Measurements from ENCODE around the gene SLC6A16.
"Not testable (repeated sequence)": the region's sequence is repeated elsewhere in the genome, so short reads cannot be mapped to it uniquely, and the experiment has no call there.

The SLC6A16 gene

GRCh38 chr19:49331187-49331586, 6.2 kb upstream of the SLC6A16 start:
- DNase-seq (ENCODE audit: low read depth in 3 of 3): not testable (repeated sequence)

- DNase-seq (ENCODE audit: low read depth in 3 of 3): no peak
Observed at GRCh38 chr19:49328741-49329140, 3.8 kb upstream of the SLC6A16 start.

- no peak for DNase-seq (ENCODE audit: low read depth in 3 of 3)
Observed at GRCh38 chr19:49327878-49328544, 3.0 kb upstream of the SLC6A16 start.

DNA sequence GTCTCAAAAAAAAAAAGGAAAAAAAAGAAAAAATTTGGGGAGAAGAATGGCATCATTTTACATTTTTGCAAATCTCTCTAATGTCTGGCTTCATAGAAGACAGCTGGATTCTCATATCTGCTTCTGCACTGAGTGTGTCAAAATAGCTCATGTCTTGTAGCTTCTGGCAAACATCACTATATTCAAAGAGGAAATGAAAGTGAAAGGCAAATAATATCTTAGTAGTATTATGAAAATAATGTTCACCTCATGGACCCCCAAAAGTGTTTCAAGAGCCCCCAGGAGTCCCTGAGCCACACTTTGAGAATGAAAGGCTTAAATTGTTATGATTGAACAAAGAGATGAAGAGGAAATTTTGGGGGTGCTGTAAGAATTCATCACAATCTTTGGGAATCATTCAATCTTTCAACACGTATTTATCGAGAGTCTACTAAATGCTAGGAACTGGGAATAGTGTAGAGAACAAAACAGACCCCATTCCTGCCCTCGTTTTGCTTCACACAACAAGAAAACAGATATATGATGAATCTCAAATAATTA, 1.2 kb upstream of the SLC6A16 start:
- DNase-seq (ENCODE audit: low read depth in 3 of 3): no peak

GRCh38 chr19:49325756-49326155, 765 bp upstream of the SLC6A16 start:
- not testable (repeated sequence) for DNase-seq (ENCODE audit: low read depth in 3 of 3)

DNA sequence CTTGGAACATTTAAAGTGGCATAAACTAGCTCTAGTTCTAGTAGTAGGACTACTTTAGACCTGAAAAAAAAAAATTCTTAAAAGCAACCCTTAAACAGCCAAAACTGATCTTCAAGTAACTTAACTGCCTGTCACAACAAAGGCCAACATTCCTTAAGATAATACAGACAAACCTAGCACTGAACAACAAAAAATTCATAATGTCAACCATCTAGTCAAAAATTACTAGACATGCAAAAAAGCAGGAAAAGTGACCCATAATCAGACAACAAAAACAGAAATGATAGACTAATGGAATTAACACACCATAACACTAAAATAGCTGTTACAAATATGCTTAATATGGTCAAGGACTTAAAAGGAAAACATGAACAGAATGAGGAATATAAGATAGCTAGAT, 6.7 kb downstream of the SLC6A16 start:
- DNase-seq (ENCODE audit: low read depth in 3 of 3): no peak

DNA sequence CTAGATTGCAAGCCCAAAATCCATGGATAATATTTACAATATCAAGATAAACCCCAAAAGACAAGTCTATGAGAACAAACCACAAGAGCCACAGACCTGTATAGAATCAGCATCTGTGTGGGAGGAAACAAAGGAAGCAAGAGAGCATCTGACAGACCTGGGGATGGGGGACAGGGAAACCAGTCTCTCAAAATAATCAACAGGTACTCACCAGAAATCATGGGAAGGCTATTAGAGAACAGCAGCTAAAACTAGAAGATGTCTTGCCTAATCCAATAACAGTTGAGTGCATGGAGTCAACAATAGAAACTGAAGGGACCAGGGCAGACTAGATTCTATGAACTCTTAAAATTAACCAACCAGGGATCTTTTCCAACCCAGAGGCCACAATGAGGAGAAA, 8.7 kb downstream of the SLC6A16 start:
- DNase-seq (ENCODE audit: low read depth in 3 of 3): no peak

DNA sequence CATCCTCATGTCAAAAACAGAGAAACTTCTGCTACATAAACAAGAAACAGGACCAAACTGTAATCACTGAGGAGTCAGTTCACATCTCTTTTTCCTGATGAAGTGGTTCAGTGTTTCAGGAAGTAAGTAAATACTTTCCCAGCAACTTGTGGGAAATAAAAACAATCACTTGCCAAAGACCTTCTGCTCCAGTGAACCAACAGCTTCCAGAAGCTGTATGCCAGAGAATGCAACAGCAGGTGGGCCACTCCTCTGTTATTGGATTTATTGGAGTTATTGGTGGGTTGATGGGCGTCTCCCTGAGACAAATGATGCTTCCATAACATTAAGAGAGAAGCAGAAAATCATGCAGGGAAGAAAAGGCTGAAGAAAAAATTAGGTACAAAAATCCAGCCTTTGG, 9.9 kb downstream of the SLC6A16 start:
- DNase-seq (ENCODE audit: low read depth in 3 of 3): no peak

GRCh38 chr19:49309087-49309486, 15.9 kb downstream of the SLC6A16 start:
- DNase-seq (ENCODE audit: low read depth in 3 of 3): no peak

DNA sequence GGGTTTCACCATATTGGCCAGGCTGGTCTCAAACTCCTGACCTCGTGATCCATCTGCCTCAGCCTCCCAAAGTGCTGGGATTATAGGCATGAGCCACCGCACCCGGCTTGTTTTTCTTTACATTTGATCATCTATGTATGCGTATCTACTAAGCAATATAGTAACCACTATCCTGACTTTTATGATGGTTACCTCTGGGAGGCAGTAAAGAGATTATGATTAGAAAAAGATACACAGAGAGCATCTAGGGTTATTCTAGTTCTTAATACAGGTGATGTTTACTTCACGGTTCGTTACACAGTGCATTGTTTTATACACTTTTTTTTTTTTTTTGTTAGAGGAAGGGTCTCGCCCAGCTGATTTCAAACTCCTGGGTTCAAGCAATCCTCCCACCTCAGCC, 18.3 kb downstream of the SLC6A16 start:
- not testable (repeated sequence) for DNase-seq (ENCODE audit: low read depth in 3 of 3)

DNA sequence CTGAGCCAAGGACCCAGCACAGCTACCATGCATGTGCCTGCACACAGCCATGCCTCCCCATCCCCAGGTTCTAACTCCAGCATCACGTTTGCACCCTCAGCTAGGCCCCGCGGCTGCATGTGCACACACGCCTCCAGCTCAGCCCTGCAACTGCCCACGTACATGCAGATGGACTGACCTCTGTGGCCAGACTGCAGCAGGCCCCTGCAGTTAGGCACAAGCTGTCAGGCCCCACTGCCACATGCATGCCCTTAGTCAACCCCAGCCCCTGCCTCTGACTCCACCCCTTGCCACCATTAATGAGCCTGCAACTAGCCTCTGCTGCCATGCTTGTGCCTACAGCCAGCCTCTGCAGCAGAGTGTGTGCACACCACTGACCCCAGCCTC, 23.1 kb downstream of the SLC6A16 start:
- DNase-seq (ENCODE audit: low read depth in 3 of 3): no peak

GRCh38 chr19:49301165-49301865, 23.7 kb downstream of the SLC6A16 start:
- DNase-seq (ENCODE audit: low read depth in 3 of 3): peak; percentile 59 to 72 (median 69)

- not testable (repeated sequence) for DNase-seq (ENCODE audit: low read depth in 3 of 3)
Observed at GRCh38 chr19:49298653-49299052, 26.3 kb downstream of the SLC6A16 start.

GRCh38 chr19:49297403-49297802, 27.6 kb downstream of the SLC6A16 start:
- no peak for DNase-seq (ENCODE audit: low read depth in 3 of 3)

DNA sequence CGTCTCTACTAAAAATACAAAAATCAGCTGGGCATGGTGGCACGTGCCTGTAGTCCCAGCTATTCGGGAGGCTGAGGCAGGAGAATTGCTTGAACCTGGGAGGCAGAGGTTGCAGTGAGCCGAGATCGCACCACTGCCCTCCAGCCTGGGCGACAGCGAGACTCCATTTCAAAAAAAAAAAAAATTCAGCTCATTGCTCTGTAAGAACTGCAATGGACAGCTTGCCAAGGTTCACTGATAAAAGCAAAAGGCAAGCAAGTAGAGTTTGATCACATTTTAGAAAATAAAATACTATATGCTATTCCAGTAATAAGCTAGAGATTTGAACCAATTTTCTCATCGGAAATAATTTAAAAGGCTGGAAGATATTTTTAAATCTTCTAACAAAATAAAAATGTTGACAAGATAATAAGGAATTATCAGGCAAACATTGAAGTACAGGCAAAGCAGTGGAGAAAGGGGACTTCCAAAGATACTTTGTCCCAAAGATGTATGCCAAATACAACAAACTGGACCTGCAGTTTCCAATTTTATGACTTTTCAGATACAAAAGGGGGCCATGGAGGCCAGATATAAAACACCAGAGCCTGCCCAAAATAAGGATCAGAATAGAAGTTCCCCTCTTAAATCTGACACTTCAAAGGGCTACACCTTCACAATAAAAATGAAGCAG, 29.6 kb downstream of the SLC6A16 start:
- no peak for DNase-seq (ENCODE audit: low read depth in 3 of 3)

- no peak for DNase-seq (ENCODE audit: low read depth in 3 of 3)
Observed at GRCh38 chr19:49294401-49294800, 30.6 kb downstream of the SLC6A16 start.

DNA sequence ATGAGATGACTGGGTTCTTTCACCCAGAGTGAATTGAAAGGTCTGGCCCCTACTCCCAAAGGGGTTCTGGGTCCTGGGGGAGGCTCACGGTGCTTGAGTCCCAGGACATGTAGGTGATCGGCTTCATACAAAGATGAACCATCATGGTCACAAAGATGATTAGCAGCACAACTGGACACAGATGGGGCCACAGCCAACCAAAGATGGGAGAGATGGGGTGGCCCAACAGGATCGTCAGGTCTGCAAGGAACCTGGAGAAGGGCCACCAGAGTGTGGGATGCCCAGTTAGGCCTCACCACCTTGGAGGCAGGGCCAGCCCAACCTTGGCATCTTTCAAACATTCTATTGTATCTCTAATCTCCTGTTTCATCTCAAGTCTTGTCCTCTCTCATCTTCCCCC, 34.5 kb downstream of the SLC6A16 start:
- no peak for DNase-seq (ENCODE audit: low read depth in 3 of 3)

GRCh38 chr19:49289286-49289685, 35.7 kb downstream of the SLC6A16 start:
- not testable (repeated sequence) for DNase-seq (ENCODE audit: low read depth in 3 of 3)

GRCh38 chr19:49288205-49288604, 36.8 kb downstream of the SLC6A16 start:
- not testable (repeated sequence) for DNase-seq (ENCODE audit: low read depth in 3 of 3)

DNA sequence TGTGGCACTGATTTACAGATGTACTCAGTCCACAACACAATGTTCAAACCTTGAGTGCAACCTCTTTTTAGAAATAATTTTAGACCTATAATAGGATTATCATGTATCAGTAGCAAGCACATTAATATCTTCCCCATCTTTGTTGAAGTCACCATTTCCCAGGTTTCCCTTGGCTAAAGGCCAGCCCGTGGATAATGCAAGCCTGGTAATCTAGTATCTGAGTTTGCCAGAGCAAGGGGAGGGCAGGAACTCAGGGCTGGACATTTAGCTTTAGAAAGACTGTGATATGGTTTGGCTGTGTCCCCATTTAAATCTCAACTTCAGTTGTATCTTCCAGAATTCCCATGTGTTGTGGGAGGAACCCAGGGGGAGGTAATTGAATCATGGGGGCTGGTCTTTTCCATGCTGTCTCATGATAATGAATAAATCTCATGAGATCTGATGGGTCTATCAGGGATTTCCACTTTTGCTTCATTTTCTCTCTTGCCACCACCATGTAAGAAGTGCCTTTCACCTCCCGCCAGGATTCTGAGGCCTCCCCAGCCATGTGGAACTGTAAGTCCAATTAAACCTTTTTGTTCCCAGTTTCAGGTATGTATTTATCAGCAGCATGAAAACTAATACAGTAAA, 37.7 kb downstream of the SLC6A16 start:
- DNase-seq (ENCODE audit: low read depth in 3 of 3): no peak

GRCh38 chr19:49282184-49282583, 42.8 kb downstream of the SLC6A16 start:
- DNase-seq (ENCODE audit: low read depth in 3 of 3): no peak

DNA sequence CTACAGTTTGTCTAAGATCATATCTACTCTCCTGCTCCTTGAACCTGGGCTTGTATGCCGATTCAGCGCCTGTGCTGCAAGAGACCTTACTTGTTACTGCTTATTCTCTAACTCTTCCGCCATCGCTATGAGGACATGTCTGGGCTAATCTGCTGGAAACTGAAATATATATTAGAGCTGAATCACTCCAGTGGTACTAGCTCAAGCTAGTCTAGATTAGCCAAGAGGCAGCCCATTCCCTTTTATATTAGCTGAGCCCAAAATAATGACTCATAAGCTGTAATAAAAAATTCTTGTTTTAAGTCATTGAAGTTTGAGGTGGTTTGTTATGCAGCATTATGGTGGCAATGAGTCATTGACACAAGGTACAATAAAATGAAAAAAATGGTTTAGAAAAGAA, 52.8 kb downstream of the SLC6A16 start:
- no peak for DNase-seq (ENCODE audit: low read depth in 3 of 3)

Data from stimulated activated CD4-positive, alpha-beta T cell treated with anti-CD3 and anti-CD28 coated beads, TNF-alpha, amount 100 ng/mL, for 4 hours (primary cell).